22Rv1 (cell line): Measurements from ENCODE around the gene FBXW8.

ENCODE experiments used
- CTCF ChIP-seq: fragments of 450-650 bp; IDR thresholded peaks from 2 replicates; pipeline ENCODE4 v1.5.1; 2017; ENCODE audit warnings: mild to moderate bottlenecking
- ZFX ChIP-seq: fragments of 450-650 bp; IDR thresholded peaks from 2 replicates; pipeline ENCODE4 v1.6.1; 2017; ENCODE audit warnings: antibody characterized with exemption, borderline replicate concordance

GRCh38 chr12:117000316-117000715 lies 89.6 kb downstream of the FBXW8 start:
- TF ChIP-seq CTCF (no peak), ZFX (no peak)
